ENCODE measurements around the gene KRTCAP2. TPM values are rescaled to one million over a fixed set of nuclear protein-coding genes. Genes with fewer than 3 reads are reported as not detected.
A peak's percentile ranks its signal among the peaks of the same experiment; 100 is the strongest.

KRTCAP2 gene
- total RNA-seq, 1 donor from 2014 or later = 108 TPM

DNA sequence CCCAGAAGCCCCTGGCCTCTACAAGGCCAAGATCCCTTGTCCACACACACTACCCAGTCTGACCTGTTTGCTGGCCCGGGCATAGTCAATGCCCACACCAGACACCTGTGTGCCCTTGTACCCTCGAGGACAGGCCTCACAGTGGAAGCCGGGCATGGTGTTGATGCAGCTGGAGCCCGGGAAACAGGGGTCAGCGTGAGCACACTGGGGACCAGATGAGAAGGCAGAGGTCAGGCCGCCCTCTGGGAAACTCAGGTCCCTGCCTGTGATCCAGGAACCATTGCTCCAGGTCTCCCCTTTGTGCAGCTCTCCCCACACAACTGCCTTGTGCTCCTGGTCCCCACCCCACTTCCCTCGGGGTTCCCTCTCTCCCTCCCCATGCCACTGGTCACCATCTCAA lies 29.1 kb upstream of the KRTCAP2 start:
- Mint-ChIP-seq H3K36me3 (ENCODE audit: unreplicated experiment) (no peaks in the 10 kb centered on the region), H3K27me3 (ENCODE audit: unreplicated experiment) (peaks cover 18% of the 10 kb centered on the region), H3K9me3 (ENCODE audit: unreplicated experiment) (peaks cover 16% of the 10 kb centered on the region), H3K4me1 (ENCODE audit: low read depth, unreplicated experiment) (peaks cover 10% of the 10 kb centered on the region), H3K27ac (ENCODE audit: unreplicated experiment) (peak overlapping the region; percentile 55), H3K4me3 (ENCODE audit: unreplicated experiment) (no peak overlapping the region)
- DNase-seq = no peak
- TF ChIP-seq, protein P1, sequence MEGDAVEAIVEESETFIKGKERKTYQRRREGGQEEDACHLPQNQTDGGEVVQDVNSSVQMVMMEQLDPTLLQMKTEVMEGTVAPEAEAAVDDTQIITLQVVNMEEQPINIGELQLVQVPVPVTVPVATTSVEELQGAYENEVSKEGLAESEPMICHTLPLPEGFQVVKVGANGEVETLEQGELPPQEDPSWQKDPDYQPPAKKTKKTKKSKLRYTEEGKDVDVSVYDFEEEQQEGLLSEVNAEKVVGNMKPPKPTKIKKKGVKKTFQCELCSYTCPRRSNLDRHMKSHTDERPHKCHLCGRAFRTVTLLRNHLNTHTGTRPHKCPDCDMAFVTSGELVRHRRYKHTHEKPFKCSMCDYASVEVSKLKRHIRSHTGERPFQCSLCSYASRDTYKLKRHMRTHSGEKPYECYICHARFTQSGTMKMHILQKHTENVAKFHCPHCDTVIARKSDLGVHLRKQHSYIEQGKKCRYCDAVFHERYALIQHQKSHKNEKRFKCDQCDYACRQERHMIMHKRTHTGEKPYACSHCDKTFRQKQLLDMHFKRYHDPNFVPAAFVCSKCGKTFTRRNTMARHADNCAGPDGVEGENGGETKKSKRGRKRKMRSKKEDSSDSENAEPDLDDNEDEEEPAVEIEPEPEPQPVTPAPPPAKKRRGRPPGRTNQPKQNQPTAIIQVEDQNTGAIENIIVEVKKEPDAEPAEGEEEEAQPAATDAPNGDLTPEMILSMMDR (IDR thresholded peaks at IDR 0.05; ENCODE audit: partially characterized antibody, unreplicated experiment) = no peak

- Mint-ChIP-seq H3K9me3 (ENCODE audit: unreplicated experiment) (peaks cover 12% of the 10 kb centered on the region), H3K4me1 (ENCODE audit: low read depth, unreplicated experiment) (peaks cover 2% of the 10 kb centered on the region), H3K4me3 (ENCODE audit: unreplicated experiment) (no peak overlapping the region), H3K27me3 (ENCODE audit: unreplicated experiment) (peaks cover 8% of the 10 kb centered on the region), H3K36me3 (ENCODE audit: unreplicated experiment) (no peaks in the 10 kb centered on the region), H3K27ac (ENCODE audit: unreplicated experiment) (peak overlapping the region; percentile 28)
- TF ChIP-seq, protein P1 (IDR thresholded peaks at IDR 0.05; ENCODE audit: partially characterized antibody, unreplicated experiment) = no peak
- DNase-seq = no peak
These were observed 27.8 kb upstream of the KRTCAP2 start for GRCh38 chr1:155200920-155201319.

- H3K4me1 Mint-ChIP-seq (ENCODE audit: low read depth, unreplicated experiment) = peaks cover 1% of the 10 kb centered on the region
These were observed 26.7 kb upstream of the KRTCAP2 start for GRCh38 chr1:155199792-155200191.

GRCh38 chr1:155198547-155198906 lies 25.4 kb upstream of the KRTCAP2 start:
- H3K4me3 Mint-ChIP-seq (ENCODE audit: unreplicated experiment) = no peak overlapping the region
- H3K36me3 Mint-ChIP-seq (ENCODE audit: unreplicated experiment) = no peaks in the 10 kb centered on the region
- peaks cover 18% of the 10 kb centered on the region for H3K9me3 Mint-ChIP-seq (ENCODE audit: unreplicated experiment)
- TF ChIP-seq, protein P1 (IDR thresholded peaks at IDR 0.05; ENCODE audit: partially characterized antibody, unreplicated experiment) = no peak
- H3K27me3 Mint-ChIP-seq (ENCODE audit: unreplicated experiment) = peaks cover 18% of the 10 kb centered on the region
- peaks cover 7% of the 10 kb centered on the region for H3K4me1 Mint-ChIP-seq (ENCODE audit: low read depth, unreplicated experiment)
- no peak for DNase-seq
- no peak overlapping the region for H3K27ac Mint-ChIP-seq (ENCODE audit: unreplicated experiment)

More at GRCh38 chr1:155199792-155200191, 26.7 kb upstream of the KRTCAP2 start:
- H3K27me3 Mint-ChIP-seq (ENCODE audit: unreplicated experiment) = peaks cover 11% of the 10 kb centered on the region
- no peak for DNase-seq
- peaks cover 13% of the 10 kb centered on the region for H3K9me3 Mint-ChIP-seq (ENCODE audit: unreplicated experiment)
- H3K36me3 Mint-ChIP-seq (ENCODE audit: unreplicated experiment) = no peaks in the 10 kb centered on the region
- TF ChIP-seq, protein P1 (IDR thresholded peaks at IDR 0.05; ENCODE audit: partially characterized antibody, unreplicated experiment) = no peak
- no peak overlapping the region for H3K4me3 Mint-ChIP-seq (ENCODE audit: unreplicated experiment)
- H3K27ac Mint-ChIP-seq (ENCODE audit: unreplicated experiment) = no peak overlapping the region

DNA sequence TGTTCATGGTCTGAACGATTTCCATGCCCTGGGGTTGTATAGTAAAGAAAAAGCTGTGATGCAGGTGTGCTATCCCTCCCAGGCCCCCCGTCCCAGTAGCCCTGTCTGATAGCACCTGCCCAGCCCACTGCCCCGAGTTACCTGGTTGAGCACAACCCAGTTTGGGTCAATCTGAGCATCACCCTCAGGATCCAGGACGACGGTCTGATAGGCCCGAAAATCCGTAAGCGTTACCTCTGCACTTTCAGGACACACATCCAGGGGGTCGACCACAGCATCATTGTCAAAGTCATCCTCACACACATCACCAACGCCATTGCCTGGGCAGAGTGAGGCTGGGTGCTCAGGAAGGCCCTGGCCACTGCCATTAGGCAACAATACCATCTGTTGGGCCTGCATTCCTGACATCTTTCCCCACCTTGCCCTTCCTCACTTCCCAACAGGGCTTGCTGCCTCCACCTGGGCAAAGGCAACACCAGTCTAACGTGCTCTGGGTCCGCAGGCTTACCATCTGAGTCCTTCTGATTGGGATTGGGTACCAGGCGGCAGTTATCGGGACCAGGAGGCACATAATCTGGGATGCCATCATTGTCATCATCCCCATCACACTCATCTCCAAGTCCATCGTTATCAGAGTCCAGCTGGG lies 24.9 kb upstream of the KRTCAP2 start:
- no peak overlapping the region for H3K4me3 Mint-ChIP-seq (ENCODE audit: unreplicated experiment)
- H3K4me1 Mint-ChIP-seq (ENCODE audit: low read depth, unreplicated experiment) = peaks cover 7% of the 10 kb centered on the region
- H3K27ac Mint-ChIP-seq (ENCODE audit: unreplicated experiment) = no peak overlapping the region
- H3K36me3 Mint-ChIP-seq (ENCODE audit: unreplicated experiment) = no peaks in the 10 kb centered on the region
- H3K27me3 Mint-ChIP-seq (ENCODE audit: unreplicated experiment) = peaks cover 20% of the 10 kb centered on the region
- TF ChIP-seq, protein P1 (IDR thresholded peaks at IDR 0.05; ENCODE audit: partially characterized antibody, unreplicated experiment) = no peak
- peaks cover 19% of the 10 kb centered on the region for H3K9me3 Mint-ChIP-seq (ENCODE audit: unreplicated experiment)
- DNase-seq = no peak

All from glutamatergic neuron (in vitro differentiated cells).